SU-DHL-6 (cell line): Measurements from ENCODE around the gene HOXA9.

Experiments used
- EZH2phosphoT487 ChIP-seq: fragments of 200-600 bp; sonication (generic), shearing (Covaris generic); conservative IDR thresholded peaks from 2 replicates; pipeline ENCODE4 v1.6.1; 2018; ENCODE audit warnings: mild to moderate bottlenecking, antibody characterized with exemption, low read length, moderate library complexity, mixed read lengths
- TF ChIP-seq, protein P1 (sequence below): fragments of 200-600 bp; sonication (generic); IDR thresholded peaks from one replicate; pipeline ENCODE4 v1.5.1; 2017; ENCODE audit warnings: antibody characterized with exemption, mild to moderate bottlenecking, low read length, moderate library complexity; ENCODE audit not compliant: insufficient read depth, poor library complexity, severe bottlenecking

DNA sequence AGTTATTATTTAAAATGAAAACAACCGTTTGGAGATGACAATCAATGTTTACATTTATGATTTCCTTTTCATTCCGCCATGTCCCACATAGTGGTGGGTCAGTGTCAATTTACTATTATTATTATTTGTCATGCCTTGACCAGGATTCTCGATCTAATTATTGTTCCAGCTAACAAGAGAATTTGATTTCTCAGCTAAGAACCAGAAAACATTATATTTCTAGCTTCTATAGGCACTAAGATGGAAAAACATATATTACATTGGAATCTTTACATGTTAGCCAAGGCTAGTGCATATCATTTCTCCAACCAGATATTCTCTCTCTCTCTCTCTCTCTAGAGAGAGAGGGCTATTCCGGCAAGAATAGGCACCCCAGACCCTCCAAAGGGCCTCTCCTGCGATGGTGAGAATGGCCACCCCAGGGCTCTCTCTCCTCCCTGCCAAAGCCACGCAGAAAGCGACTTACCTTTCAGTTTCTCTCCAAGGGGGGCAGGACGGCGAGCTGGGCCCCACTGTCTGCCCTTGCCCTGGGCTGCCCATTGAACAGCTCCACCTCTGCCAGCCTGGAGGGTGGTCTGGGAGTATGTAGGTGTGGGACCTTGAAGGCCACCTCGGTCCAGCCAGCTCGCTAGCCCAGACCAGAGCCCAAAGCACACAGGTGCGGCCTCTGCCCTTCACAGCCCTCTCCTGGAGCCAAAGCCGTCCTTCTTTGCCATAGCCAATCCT lies 15.3 kb downstream of the HOXA9 start:
- TF ChIP-seq, protein P1, sequence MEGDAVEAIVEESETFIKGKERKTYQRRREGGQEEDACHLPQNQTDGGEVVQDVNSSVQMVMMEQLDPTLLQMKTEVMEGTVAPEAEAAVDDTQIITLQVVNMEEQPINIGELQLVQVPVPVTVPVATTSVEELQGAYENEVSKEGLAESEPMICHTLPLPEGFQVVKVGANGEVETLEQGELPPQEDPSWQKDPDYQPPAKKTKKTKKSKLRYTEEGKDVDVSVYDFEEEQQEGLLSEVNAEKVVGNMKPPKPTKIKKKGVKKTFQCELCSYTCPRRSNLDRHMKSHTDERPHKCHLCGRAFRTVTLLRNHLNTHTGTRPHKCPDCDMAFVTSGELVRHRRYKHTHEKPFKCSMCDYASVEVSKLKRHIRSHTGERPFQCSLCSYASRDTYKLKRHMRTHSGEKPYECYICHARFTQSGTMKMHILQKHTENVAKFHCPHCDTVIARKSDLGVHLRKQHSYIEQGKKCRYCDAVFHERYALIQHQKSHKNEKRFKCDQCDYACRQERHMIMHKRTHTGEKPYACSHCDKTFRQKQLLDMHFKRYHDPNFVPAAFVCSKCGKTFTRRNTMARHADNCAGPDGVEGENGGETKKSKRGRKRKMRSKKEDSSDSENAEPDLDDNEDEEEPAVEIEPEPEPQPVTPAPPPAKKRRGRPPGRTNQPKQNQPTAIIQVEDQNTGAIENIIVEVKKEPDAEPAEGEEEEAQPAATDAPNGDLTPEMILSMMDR = no peak
- no peak for TF ChIP-seq EZH2phosphoT487
